ENCODE measurements around the gene UFSP2.

GRCh38 chr4:185404031-185404430 lies 21.7 kb downstream of the UFSP2 start:
- TF ChIP-seq HDGF (IDR thresholded peaks at IDR 0.05; ENCODE audit: borderline replicate concordance) (no peak), NFRKB (IDR thresholded peaks at IDR 0.05) (no peak), BHLHE40 (IDR thresholded peaks at IDR 0.05; ENCODE audit: borderline replicate concordance) (no peak), TARDBP (IDR thresholded peaks at IDR 0.05) (no peak), FOXM1 (IDR thresholded peaks at IDR 0.05; ENCODE audit: borderline replicate concordance) (no peak), PKNOX1 (IDR thresholded peaks at IDR 0.05) (no peak), SUZ12 (IDR thresholded peaks at IDR 0.05) (no peak), SP1 (IDR thresholded peaks at IDR 0.05) (no peak)
